ENCODE measurements around the gene PSME2.

GRCh38 chr14:24100982-24101494 lies 45.4 kb downstream of the PSME2 start:
- no peak for TF ChIP-seq ASH2L (IDR thresholded peaks at IDR 0.05; ENCODE audit: insufficient read length, low read depth, low read length)
- TF ChIP-seq, protein P1, sequence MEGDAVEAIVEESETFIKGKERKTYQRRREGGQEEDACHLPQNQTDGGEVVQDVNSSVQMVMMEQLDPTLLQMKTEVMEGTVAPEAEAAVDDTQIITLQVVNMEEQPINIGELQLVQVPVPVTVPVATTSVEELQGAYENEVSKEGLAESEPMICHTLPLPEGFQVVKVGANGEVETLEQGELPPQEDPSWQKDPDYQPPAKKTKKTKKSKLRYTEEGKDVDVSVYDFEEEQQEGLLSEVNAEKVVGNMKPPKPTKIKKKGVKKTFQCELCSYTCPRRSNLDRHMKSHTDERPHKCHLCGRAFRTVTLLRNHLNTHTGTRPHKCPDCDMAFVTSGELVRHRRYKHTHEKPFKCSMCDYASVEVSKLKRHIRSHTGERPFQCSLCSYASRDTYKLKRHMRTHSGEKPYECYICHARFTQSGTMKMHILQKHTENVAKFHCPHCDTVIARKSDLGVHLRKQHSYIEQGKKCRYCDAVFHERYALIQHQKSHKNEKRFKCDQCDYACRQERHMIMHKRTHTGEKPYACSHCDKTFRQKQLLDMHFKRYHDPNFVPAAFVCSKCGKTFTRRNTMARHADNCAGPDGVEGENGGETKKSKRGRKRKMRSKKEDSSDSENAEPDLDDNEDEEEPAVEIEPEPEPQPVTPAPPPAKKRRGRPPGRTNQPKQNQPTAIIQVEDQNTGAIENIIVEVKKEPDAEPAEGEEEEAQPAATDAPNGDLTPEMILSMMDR (CRISPR knock-in tag; IDR thresholded peaks at IDR 0.05) = no peak
